Amygdala (tissue), 56 donors: ENCODE data around the gene UQCC2.
A peak's percentile ranks its signal among the peaks of the same experiment; 100 is the strongest.

Source experiments
- DNase-seq, 56 donors: peaks; one replicate each; lab custom pipeline; 2025; lab: John Stamatoyannopoulos, UW

The UQCC2 gene

GRCh38 chr6:33711140-33712129 is at the start of gene UQCC2:
TSS of gene UQCC2 (minus strand) at chr6:33711700. CDS start at chr6:33711686, 14 bp downstream.
- peak; percentile 69 to 98 (median 93) for DNase-seq

GRCh38 chr6:33759887-33760629 is 48.6 kb upstream of the UQCC2 start:
- DNase-seq = no peak

- no peak for DNase-seq
Measured at GRCh38 chr6:33758815-33759216, 47.3 kb upstream of the UQCC2 start.

- DNase-seq = no peak
Measured at GRCh38 chr6:33757906-33758305, 46.4 kb upstream of the UQCC2 start.

- no peak for DNase-seq
Measured at GRCh38 chr6:33757113-33757512, 45.6 kb upstream of the UQCC2 start.

GRCh38 chr6:33756211-33756954 is 44.9 kb upstream of the UQCC2 start:
- DNase-seq = no peak

- no peak for DNase-seq
Measured at GRCh38 chr6:33755070-33755869, 43.8 kb upstream of the UQCC2 start.

GRCh38 chr6:33754222-33754621 is 42.7 kb upstream of the UQCC2 start:
- DNase-seq = no peak

- DNase-seq = no peak
Measured at GRCh38 chr6:33752646-33753015, 41.1 kb upstream of the UQCC2 start.

GRCh38 chr6:33751771-33752645 is 40.5 kb upstream of the UQCC2 start:
- DNase-seq = no peak

- no peak for DNase-seq
Measured at GRCh38 chr6:33750244-33750991, 38.9 kb upstream of the UQCC2 start.

GRCh38 chr6:33749401-33749800 is 37.9 kb upstream of the UQCC2 start:
- DNase-seq = no peak

GRCh38 chr6:33748841-33749240 is 37.3 kb upstream of the UQCC2 start:
- no peak for DNase-seq

- no peak for DNase-seq
Measured at GRCh38 chr6:33747823-33748222, 36.3 kb upstream of the UQCC2 start.

- DNase-seq = peak in 53 of 56 donors; percentile 13 to 93 (median 70)
Measured at GRCh38 chr6:33746651-33747100, 35.2 kb upstream of the UQCC2 start, which contains the start of gene IP6K3. TSS of gene IP6K3 (minus strand) at chr6:33746905. CDS start at chr6:33735476, 11,429 bp downstream.

GRCh38 chr6:33746036-33746600 is 34.6 kb upstream of the UQCC2 start:
- peak in 52 of 56 donors; percentile 11 to 85 (median 56) for DNase-seq

GRCh38 chr6:33745548-33745947 is 34.0 kb upstream of the UQCC2 start:
- DNase-seq = peak in 1 of 56 donors; percentile 12
